ENCODE results near the gene PUM1. TPM values are rescaled to one million over a fixed set of nuclear protein-coding genes. Genes with fewer than 3 reads are reported as not detected.

The PUM1 gene
- total RNA-seq, 4 donors from 2014 or later: 75.1 to 104 (median 86.4) TPM

DNA sequence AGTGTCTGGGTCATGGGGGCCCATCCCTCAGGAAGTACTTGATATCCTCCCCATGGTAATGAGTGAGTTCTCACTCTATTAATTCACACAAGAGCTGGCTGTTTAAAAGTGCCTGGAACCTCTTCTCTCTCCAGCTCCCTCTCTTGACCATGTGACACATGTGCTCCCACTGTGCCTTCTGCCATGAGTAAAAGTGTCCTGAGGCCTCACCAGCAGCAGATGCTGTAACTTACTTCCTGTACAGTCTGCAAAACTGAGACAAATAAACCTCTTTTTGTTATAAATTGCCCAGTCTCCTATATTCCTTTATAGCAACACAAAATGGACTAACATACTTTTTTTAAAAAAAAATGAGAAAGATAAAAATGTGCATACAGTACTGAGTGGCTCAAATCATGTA, 24.0 kb downstream of the PUM1 start:
- no peak for TF ChIP-seq CTCF (IDR thresholded peaks at IDR 0.05; ENCODE audit: low read depth)

- no peak for TF ChIP-seq CTCF (IDR thresholded peaks at IDR 0.05; ENCODE audit: low read depth)
Measured at GRCh38 chr1:31040038-31040437, 25.5 kb downstream of the PUM1 start.

DNA sequence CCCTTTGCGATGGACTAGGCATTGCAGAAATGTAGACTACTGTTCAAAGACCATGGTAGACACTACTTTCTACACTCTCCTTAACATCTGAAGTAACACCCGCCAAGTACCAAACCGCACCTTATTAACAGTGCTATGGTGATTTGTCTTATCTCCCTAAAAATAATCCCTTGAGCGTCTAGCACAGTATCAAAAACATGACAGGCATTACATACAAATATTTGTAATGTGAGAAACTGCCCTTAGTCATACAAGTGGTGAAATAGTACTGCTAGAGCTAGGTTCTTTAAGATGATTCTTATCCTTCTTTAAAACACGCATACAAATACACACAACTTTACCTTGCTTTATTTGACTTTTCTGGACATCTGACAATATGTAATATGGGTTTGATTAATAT, 27.2 kb downstream of the PUM1 start:
- TF ChIP-seq CTCF (IDR thresholded peaks at IDR 0.05; ENCODE audit: low read depth): no peak

DNA sequence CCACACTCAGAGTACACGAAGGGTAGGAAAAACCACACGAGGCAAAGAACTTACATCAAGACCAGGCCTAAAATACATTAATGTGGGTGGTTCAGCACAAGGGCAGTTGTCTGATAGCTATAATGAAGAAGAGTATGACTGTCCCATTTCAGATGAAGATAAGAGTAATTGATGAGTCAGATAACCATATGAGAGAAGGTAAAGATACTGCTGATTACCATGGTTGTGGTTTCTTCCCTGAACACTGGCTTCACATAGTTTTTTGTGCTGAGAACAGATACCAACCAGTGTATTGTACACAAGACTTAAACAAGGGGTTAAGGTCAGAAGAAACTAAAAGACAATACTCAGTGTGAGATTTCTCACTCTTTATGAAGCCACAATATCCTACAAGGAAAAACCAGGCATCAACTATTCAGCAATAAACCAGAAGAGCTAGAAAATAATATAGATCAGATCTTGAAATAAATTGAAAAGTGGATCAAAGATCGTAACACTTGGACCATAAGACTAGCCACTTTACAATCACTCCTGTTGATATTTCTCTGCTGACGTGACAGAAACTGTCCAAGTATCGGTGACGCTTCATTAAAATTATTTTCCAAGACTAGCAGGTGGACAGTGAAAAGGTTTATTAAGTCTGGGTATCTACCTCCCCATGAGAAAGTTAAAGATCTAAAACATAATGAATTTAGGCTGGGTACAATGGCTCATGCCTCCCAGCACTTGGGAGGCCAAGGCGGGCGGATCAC, 28.6 kb downstream of the PUM1 start:
- no peak for TF ChIP-seq CTCF (IDR thresholded peaks at IDR 0.05; ENCODE audit: low read depth)

GRCh38 chr1:31033598-31033997, 31.9 kb downstream of the PUM1 start:
- no peak for TF ChIP-seq CTCF (IDR thresholded peaks at IDR 0.05; ENCODE audit: low read depth)

GRCh38 chr1:31032266-31032665, 33.3 kb downstream of the PUM1 start:
- TF ChIP-seq CTCF (IDR thresholded peaks at IDR 0.05; ENCODE audit: low read depth): no peak

GRCh38 chr1:31031330-31032143, 34.0 kb downstream of the PUM1 start:
- TF ChIP-seq CTCF (IDR thresholded peaks at IDR 0.05; ENCODE audit: low read depth): no peak

Measured in subcutaneous adipose tissue (tissue), 4 donors.